ENCODE data around the gene STRIP1.
"Not testable (repeated sequence)": the region's sequence is repeated elsewhere in the genome, so short reads cannot be mapped to it uniquely, and the experiment has no call there.

The STRIP1 gene

GRCh38 chr1:110070282-110070669 is 35.9 kb downstream of the STRIP1 start:
- DNase-seq, result no peak

- DNase-seq, result no peak
Observed at GRCh38 chr1:110070671-110071242, 36.3 kb downstream of the STRIP1 start, which contains the start of gene ALX3. Gene ALX3, minus strand, starts transcription at chr1:110070672. Its CDS starts 60 bp downstream, at chr1:110070612.

DNA sequence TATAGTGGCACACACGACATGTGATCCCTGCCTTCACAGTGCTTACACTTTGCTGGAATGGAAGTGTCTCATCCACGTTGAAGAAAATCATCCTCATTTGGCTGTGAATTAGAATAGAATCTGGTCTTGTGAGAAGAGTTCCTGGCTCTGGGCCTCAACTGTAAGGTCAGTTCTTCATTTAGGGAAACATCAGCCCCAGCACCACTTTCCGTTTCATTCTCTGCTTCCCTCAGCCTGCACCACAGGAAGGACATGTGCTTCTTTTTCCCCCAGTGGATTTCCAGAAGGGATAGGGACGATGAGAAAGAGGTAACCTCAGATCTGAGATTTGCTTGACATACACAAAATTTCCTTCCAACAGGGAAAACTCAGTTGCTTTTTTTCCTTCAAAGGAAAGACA is 39.7 kb downstream of the STRIP1 start:
- DNase-seq, result no peak

GRCh38 chr1:110076789-110077500 is 42.5 kb downstream of the STRIP1 start:
- DNase-seq, result no peak

DNA sequence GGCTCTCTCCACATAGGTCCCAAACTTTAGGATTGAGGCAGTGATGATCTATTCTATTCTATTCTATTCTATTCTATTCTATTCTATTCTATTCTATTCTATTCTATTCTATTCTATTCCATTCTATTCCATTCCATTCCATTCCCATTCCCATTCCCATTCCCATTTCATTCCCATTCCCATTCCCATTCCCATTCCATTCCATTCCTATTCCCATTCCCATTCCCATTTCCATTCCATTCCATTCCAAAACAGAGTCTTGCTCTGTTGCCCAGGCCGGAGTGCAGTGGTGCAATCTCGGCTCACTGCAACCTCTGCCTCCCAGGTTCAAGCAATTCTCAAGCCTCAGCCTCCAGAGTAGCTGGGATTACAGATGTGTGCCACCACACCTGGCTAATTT is 45.6 kb downstream of the STRIP1 start:
- not testable (repeated sequence) for DNase-seq

GRCh38 chr1:110081061-110081460 is 46.6 kb downstream of the STRIP1 start:
- no peak for DNase-seq

GRCh38 chr1:110082477-110082876 is 48.1 kb downstream of the STRIP1 start:
- DNase-seq, result no peak

DNA sequence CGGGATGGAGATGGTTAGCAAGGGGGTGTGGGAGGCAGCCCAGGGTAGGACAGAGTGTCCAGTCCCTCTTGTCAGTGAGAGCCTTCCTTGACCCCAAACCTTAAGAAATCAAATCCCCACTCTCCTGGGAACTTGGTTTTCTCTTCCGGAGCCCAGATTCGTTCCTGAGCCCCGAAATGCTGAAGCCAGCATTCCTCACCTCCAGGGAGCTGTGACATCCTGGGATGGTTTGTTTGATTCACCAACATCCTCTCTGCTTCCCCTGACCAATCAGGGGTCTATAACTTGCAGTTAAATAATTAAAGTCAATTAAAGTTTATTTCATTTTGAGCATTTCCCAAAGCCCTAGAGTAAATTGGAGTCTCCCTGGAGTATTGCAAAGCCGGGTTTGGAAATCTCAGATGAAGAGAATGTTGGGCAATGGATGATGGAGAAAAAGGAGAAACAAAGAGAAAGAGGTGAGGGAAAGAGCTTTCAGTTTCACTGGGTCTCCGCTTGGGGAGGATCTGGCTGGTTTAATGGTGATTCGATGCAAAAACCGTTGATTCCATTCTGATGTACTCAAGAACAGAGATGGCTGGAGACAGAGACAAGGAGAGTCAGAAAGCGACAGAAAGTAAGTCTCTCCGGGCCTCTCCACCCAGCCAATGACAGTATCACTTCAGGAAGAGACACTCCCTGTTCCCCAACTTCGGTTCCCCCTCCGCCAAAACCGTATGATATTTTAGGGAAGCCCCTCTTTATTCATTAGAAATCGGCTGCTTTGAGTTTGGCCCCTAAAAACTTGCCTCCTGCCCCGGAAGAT is 48.8 kb downstream of the STRIP1 start:
- no peak for DNase-seq

- peak; percentile 8 for DNase-seq
Observed at GRCh38 chr1:110083866-110084226, 49.4 kb downstream of the STRIP1 start.

DNA sequence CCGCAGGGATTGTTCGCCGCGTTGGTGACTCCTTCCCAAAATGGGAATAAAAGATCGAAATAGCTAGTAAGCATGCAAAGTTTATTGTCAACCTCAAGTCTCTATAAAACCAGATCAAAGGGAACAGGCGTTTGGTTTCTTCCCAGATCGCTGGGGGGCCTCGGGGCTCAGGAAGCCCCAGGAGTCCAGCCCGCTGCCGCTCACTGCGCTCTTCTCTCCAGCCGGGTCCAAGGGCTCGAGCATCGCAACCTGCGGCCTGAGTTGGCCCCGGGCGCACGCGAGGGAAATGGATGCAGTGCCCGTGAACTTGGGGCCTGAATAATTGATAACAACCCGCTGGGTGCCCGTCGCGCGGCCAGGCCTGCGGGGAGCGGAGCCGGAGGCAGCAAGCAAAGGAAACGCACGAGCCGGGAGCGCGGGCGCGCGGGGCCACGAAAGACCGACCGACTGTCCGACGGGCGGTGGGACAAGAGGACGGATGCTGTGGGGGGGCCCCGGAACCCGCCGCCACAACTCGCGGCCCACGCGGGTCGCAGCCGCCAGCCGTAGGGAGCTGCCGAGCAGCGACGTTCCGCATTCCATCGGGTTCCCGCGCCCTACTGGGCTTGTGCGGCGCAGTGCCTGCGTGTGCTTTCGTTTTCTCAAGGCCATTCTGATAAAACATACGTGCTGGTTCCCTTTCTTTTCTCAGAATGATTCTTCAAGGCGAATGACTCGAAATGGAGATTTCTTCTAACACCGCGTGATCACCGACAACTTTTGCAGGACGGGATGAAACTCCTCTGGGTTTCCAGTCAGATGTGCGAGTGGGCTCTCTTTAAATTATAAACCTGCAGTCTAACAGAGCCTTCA is 50.0 kb downstream of the STRIP1 start:
- DNase-seq, result peak; percentile 22

DNA sequence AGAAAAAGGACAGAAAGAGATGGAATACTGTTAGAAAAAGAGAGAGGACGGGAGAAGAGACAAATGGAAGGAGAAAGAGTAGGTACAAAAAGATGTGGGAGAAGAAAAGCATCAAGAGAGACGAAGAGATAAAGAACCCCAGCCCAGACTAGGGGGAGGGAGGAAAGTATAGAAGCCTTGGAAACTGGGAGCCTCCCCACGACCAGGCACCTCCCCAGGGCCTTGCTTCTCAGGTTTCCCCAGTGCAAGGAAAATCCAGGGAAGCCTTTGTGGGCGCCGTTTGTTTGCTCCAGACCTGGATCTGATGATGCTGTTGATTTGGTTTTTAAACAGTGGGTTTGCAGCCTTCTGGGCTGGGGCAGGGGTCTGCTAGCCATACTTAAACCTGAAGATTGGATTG is 51.2 kb downstream of the STRIP1 start:
- DNase-seq, result no peak

DNA sequence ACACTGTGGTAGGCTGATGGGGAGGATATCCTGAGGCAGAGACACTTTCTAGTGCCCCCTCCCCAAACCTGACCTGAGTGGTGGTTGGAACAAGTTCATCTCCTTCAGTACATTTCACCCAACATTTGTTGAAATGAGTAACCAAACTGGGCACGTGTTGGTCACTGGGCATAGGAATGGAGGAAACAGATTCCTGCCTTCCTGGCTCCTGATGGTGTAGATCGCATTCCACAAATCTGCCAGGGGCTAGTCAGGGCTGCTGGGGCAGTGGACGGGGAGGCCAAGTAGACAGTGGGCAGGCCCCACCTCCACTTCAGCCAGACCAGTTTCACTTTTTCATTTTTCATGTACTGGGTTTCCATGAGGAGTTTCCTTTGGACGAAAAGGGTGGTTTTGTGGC is 52.5 kb downstream of the STRIP1 start:
- no peak for DNase-seq

GRCh38 chr1:110087812-110088738 is 53.7 kb downstream of the STRIP1 start:
- peak; percentile 32 for DNase-seq

- no peak for DNase-seq
Observed at GRCh38 chr1:110088739-110089316, 54.4 kb downstream of the STRIP1 start.

GRCh38 chr1:110089561-110090275 is 55.3 kb downstream of the STRIP1 start:
- no peak for DNase-seq

DNA sequence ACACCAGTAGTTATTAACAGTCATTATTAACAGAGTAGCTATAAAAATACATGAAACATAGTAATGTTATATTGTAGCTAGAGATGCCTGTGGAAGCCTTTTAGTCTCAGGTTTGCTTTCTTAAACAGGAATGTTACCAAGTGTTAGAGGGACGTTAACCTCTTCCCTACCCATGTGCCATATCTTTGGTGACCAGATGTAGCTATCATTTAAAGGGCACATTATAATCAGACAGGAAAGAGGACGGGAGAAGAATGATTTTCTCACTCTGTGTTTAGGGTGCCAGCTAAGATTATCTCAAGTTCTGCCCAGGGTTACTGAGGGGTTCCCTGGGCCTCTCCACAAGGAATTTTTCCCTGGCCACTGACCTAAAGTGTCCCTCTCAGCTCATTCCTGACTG is 57.0 kb downstream of the STRIP1 start:
- no peak for DNase-seq

- no peak for DNase-seq
Observed at GRCh38 chr1:110091791-110092190, 57.4 kb downstream of the STRIP1 start.

DNA sequence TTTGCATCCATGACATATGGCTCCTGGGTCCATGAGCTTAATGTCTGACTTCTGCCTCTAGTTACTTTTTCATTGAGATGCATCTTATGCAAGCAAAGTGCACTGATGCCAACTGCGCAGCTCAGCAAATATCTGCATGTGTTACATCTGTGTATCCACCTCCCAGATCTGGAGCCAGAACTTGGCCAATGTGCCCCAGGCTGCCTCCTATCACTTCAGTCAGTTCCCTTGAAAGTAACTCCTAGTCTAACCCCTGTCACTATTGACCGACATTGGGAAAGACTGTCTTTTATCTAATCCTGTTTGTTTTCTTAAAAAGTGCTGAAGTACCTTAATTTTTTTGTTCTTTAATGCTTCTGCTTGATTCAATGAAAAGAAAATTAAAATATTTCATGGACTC is 58.6 kb downstream of the STRIP1 start:
- DNase-seq, result no peak

GRCh38 chr1:110094931-110095654 is 60.7 kb downstream of the STRIP1 start:
- no peak for DNase-seq
